GM12873 (cell line): ENCODE data around the gene RNASE7.

Experiments used
- TF ChIP-seq, protein P1 (sequence below): IDR thresholded peaks from 2 replicates; pipeline ENCODE4 v1.5.1; 2012; ENCODE audit warnings: low read depth, mild to moderate bottlenecking, moderate library complexity, low read length, control low read depth; ENCODE audit not compliant: insufficient read depth; ENCODE audit errors: missing control alignments

Gene RNASE7

DNA sequence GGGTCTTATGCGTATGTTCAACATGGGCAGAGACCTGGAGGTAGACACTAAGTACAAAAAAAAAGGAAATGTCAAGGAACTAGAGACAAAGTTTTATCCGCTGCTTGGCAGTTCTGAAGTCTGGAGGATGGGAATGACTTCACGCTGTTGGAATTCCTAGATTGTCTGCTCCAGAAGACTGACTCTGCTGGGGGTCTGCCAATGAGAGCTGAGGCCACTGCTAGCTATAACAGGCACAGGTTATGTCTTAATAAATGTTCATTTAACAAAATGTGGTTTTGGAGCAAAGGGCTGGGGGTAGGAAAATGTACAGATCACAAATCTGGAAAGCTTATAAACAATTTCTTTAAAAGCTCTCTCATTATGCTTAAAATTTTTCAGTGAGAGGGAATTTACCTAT lies 21.3 kb downstream of the RNASE7 start:
- TF ChIP-seq, protein P1, sequence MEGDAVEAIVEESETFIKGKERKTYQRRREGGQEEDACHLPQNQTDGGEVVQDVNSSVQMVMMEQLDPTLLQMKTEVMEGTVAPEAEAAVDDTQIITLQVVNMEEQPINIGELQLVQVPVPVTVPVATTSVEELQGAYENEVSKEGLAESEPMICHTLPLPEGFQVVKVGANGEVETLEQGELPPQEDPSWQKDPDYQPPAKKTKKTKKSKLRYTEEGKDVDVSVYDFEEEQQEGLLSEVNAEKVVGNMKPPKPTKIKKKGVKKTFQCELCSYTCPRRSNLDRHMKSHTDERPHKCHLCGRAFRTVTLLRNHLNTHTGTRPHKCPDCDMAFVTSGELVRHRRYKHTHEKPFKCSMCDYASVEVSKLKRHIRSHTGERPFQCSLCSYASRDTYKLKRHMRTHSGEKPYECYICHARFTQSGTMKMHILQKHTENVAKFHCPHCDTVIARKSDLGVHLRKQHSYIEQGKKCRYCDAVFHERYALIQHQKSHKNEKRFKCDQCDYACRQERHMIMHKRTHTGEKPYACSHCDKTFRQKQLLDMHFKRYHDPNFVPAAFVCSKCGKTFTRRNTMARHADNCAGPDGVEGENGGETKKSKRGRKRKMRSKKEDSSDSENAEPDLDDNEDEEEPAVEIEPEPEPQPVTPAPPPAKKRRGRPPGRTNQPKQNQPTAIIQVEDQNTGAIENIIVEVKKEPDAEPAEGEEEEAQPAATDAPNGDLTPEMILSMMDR: no peak

DNA sequence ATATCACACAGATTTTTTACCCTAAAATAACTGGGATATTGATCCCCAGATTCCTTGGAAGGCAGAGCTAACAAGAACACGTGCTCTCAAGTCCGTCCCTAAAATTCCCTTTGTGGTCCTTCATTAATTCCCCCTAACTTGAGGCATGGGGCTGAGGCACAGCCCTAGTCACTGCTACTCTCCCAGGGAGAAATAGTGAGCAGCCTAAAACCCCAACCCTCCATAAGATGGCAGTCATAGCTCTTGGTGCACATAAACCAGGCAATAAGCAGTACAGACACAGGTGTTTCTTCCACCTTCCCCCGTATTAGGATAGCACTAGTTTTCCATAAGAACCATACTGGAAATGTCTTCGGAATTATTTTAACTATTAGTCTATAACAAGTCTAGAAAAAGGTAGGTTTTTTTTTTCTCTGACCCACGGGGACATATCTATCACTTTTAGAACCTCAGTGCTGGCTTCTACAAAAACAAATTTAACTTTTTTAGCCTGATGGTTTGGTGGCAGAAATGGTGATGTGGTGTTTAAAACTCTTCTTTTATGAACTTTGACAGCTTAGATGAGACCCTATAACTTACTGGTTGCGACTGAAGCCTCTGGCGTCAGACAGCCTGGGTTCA lies 24.8 kb downstream of the RNASE7 start:
- TF ChIP-seq, protein P1: peak; percentile 43

DNA sequence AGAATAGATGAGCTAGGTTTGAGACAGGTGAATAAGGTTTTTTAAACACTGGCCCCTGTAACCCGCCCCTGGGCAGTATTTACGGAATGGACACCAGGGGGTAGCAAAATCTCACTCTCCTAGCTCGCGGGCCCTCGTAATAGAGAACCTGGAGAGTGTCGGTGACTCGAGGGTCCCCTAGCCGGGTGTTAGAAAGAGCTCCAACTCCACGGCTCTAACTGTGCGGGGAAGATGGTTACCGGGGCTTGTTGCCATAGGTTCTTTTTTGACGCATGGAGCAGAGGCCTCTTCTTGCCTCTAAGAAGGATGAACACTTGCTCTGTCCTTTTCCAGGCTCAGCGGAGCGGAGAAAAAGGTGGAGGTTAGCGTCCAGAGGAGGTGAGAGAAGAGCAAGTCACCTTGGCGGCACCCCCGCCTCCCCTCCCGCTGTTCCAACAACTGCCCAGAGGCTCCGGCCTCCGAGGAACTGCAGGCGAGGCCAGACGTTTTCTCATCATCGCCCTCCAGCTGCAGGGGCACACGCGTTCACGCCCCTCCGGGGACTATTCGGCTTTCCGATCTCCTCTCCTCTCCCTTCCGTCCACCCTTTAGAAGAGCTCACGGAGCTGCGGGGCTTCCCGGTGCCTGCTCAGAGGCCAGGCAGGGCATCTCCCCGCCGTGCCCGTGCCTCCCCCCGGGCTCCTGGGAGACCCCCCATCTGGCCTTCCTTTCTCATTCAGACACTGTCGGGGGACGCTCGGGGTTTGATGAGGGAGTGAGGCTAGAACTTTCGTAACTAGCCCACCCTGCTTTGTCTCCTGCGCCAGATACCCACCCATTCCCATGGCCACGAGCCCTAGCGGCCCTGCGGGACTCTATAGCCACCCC lies 26.6 kb downstream of the RNASE7 start:
- TF ChIP-seq, protein P1: peak; percentile 51

DNA sequence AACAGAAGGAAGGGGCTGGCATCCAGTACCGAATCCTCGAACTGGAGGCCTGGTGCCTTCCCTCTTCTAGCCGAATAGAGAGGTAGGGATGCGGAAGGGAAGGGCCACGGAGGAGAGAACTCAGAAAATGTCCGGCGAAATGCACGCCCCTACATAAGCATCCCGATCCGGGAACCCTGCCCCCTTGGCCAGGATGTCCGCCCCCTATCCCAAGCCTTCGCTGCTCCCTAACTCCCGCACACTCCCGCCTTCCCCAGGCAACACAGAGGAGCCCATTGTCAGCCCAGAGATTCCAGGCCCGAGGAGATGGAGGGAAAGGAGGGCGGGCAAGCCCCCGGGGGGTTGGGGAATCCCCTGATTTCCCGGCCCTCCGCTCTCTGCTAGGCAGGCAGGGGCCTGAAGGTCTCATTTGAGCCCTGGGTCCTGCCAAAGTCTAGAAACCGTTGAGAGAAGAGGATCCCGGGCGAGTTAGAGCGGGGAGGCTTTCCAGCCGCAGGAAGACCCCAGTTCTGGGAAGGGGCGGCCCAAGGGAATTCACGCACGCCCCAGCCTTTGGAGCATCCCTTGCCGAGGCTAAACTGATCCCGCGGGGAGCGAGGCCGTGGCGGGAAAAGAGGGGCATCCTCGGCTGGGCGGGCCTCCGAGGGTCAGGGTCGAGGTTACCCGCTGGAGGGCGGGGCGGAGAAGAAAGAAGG lies 27.4 kb downstream of the RNASE7 start:
- TF ChIP-seq, protein P1: no peak

DNA sequence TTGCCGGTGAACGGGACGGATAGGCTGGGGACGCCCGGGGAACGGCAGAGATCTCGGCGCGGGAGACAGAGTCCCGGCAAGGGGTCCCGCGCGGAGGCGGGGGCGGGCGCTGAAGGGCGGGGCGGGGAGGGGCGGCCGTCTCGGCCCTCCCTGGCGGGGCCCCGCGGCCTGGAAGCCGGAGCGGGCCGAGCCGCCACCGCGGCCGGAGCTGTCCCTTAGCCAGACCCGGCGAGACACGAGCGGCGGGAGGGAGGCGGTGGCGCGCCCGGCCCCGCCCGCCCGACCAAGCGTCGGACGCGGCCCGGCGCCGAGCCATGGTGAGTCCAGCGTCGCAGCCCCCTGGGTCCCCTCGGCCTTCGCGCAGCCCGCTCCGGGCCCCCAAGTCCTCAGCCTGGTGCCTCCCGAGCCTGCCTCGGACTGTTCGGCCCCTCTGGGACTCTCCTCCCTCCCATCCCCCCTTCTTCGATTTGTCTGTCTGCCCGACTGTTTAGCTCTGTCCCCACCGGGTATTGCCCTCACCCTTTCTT lies 28.0 kb downstream of the RNASE7 start, which contains the start of gene ARHGEF40:
ARHGEF40 (plus strand) TSS at position 222 of the 527 bp plus-strand sequence; CDS start at position 315, 93 bp downstream.
- TF ChIP-seq, protein P1: no peak

DNA sequence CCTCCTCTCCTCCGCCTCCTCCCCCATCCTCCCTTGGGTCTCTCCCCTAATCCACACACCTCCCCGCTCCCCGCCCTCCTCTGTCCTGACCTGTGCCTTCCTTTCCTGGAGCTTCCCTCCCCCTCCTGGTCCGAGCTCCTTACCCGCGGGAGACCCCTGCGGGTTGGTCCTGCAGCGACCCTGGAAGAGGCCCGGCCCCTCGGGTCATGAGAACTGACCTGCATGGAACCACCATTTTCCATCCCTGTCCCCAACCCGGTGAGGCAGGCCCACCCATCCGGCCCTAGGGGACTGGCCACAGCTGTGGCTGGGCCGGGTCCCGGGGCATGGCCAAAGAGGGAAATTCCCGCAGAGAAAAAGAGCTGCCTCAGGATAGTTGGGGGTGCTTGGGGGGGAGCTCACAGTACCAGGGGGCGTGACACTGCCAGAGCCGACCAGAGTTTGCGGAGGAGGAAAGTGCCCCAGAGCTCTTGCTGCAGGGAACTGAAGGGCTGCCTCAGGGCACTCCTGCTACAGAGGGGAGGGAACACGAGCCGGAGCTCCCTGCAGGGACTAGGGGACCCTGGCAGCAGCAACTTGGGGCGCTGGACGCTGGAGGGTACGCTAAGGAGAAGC lies 28.6 kb downstream of the RNASE7 start:
- TF ChIP-seq, protein P1: no peak
